ENCODE results near the gene GLT1D1. TPM values are rescaled to one million over a fixed set of nuclear protein-coding genes. Genes with fewer than 3 reads are reported as not detected.

The GLT1D1 gene
- total RNA-seq, 1 donor from 2014 or later: 5.3 TPM

- Histone ChIP-seq H3K27me3 (ENCODE audit: low read depth) (no peaks in the 10 kb centered on the region), H3K36me3 (no peaks in the 10 kb centered on the region), H3K9me3 (no peaks in the 10 kb centered on the region), H3K4me1 (no peaks in the 10 kb centered on the region), H3K4me3 (no peak overlapping the region), H3K27ac (no peak overlapping the region)
- DNase-seq (no peak), ATAC-seq (no peak)
- TF ChIP-seq CTCF (IDR thresholded peaks at IDR 0.05): no peak
- intact Hi-C loops (cut with DNase I): no loop called here
Observed at GRCh38 chr12:128989287-128989686, 136.0 kb downstream of the GLT1D1 start.

DNA sequence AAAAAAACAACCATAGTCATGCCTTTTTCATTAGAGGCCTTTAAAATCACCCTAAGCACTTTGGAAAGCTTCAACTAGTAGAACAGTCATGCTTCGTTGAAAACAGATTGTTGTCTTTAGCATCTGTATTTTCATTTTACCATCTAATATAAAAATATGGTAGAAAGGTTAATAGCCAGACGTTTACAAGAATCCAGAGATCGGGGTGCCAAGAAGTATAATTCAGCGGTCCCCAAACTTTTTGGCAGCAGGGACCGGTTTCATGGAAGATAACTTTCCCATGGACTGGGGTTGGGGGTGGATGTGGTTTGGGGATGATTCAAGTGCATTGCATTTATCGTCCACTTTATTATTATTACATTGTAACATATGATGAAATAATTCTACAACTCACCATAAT is 138.4 kb downstream of the GLT1D1 start:
- no peaks in the 10 kb centered on the region for H3K9me3 ChIP-seq
- H3K4me1 ChIP-seq: no peaks in the 10 kb centered on the region
- no peak overlapping the region for H3K4me3 ChIP-seq
- no peak overlapping the region for H3K27ac ChIP-seq
- DNase-seq (no peak), ATAC-seq (no peak)
- no peak for TF ChIP-seq CTCF (IDR thresholded peaks at IDR 0.05)
- H3K27me3 ChIP-seq (ENCODE audit: low read depth): no peaks in the 10 kb centered on the region
- no peaks in the 10 kb centered on the region for H3K36me3 ChIP-seq
- intact Hi-C loops (cut with DNase I): no loop called here

GRCh38 chr12:128992116-128992515 is 138.8 kb downstream of the GLT1D1 start:
- intact Hi-C loops (cut with DNase I): no loop called here
- TF ChIP-seq CTCF (IDR thresholded peaks at IDR 0.05): no peak
- no peaks in the 10 kb centered on the region for H3K9me3 ChIP-seq
- no peak for DNase-seq
- no peak overlapping the region for H3K4me3 ChIP-seq
- no peaks in the 10 kb centered on the region for H3K4me1 ChIP-seq
- no peak for ATAC-seq
- H3K27ac ChIP-seq: no peak overlapping the region
- H3K27me3 ChIP-seq (ENCODE audit: low read depth): no peaks in the 10 kb centered on the region
- H3K36me3 ChIP-seq: no peaks in the 10 kb centered on the region

DNA sequence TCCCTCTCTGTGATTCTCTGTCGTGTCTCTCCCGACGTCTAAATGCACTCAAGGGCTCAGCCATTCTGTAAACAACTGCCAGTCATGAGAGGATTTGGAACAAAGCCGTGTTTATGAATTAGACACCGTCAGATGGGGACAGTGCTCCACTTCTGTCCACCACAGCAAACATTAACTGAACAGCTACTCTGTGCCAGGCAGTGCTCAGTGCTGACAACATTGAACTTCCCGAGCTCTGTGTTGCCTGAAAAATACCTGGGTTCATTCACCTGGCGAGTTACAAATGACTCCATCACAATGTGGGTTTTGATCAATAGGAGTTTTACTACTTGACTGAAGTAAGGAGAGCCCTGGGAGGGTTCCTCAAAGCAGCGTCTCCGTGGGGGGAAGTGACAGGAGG is 139.3 kb downstream of the GLT1D1 start:
- H3K27me3 ChIP-seq (ENCODE audit: low read depth): no peaks in the 10 kb centered on the region
- intact Hi-C loops (cut with DNase I): no loop called here
- ATAC-seq: no peak
- no peak overlapping the region for H3K4me3 ChIP-seq
- TF ChIP-seq CTCF (IDR thresholded peaks at IDR 0.05): no peak
- H3K36me3 ChIP-seq: no peaks in the 10 kb centered on the region
- DNase-seq: no peak
- H3K27ac ChIP-seq: no peak overlapping the region
- no peaks in the 10 kb centered on the region for H3K9me3 ChIP-seq
- no peaks in the 10 kb centered on the region for H3K4me1 ChIP-seq

GRCh38 chr12:128994856-128995255 is 141.6 kb downstream of the GLT1D1 start:
- no peak for ATAC-seq
- H3K36me3 ChIP-seq: no peaks in the 10 kb centered on the region
- H3K9me3 ChIP-seq: no peaks in the 10 kb centered on the region
- no peak for DNase-seq
- H3K27me3 ChIP-seq (ENCODE audit: low read depth): no peaks in the 10 kb centered on the region
- no peak overlapping the region for H3K4me3 ChIP-seq
- intact Hi-C loops (cut with DNase I): no loop called here
- TF ChIP-seq CTCF (IDR thresholded peaks at IDR 0.05): no peak
- no peaks in the 10 kb centered on the region for H3K4me1 ChIP-seq
- H3K27ac ChIP-seq: no peak overlapping the region

DNA sequence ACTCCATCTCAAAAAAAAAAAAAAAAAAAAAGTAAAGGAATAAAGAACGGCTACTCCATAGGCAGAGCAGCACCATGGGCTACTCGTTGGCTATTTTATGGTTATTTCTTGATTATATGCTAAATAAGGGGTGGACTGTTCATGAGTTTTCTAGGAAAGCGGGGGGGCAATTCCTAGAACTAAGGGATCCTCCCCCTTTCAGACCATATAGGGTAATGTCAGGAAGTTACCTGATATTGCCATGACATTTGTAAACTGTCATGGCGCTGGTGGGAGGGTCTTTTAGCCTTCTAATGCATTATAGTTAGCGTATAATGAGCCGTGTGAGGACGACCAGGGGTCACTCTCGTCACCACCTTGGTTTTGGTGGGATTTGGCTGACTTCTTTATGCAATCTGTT is 142.3 kb downstream of the GLT1D1 start:
- ATAC-seq (no peak), DNase-seq (no peak)
- TF ChIP-seq CTCF (IDR thresholded peaks at IDR 0.05): no peak
- no peaks in the 10 kb centered on the region for H3K27me3 ChIP-seq (ENCODE audit: low read depth)
- no peaks in the 10 kb centered on the region for H3K4me1 ChIP-seq
- intact Hi-C loops (cut with DNase I): no loop called here
- no peak overlapping the region for H3K4me3 ChIP-seq
- no peaks in the 10 kb centered on the region for H3K9me3 ChIP-seq
- no peaks in the 10 kb centered on the region for H3K36me3 ChIP-seq
- H3K27ac ChIP-seq: no peak overlapping the region

Data from lower lobe of right lung (tissue), 2 donors.